Stimulated activated CD4-positive, alpha-beta T cell treated with anti-CD3 and anti-CD28 coated beads, Interleukin-12 subunit alpha, Interleukin-12 subunit beta, amount 100 ng/mL, for 4 hours (primary cell): ENCODE results near the gene LY86.

Experiments
- DNase-seq: peaks from one replicate; pipeline ENCODE4 v3.0.0-alpha.2; 2020

Gene LY86

GRCh38 chr6:6570929-6571671 is 17.4 kb upstream of the LY86 start:
- no peak for DNase-seq

GRCh38 chr6:6575143-6575542 is 13.4 kb upstream of the LY86 start:
- DNase-seq = no peak

- no peak for DNase-seq
Measured at GRCh38 chr6:6577735-6578134, 10.8 kb upstream of the LY86 start.

GRCh38 chr6:6579281-6579680 is 9.2 kb upstream of the LY86 start:
- DNase-seq = no peak

- no peak for DNase-seq
Measured at GRCh38 chr6:6580225-6580856, 8.2 kb upstream of the LY86 start.

GRCh38 chr6:6581054-6581453 is 7.5 kb upstream of the LY86 start:
- no peak for DNase-seq

- DNase-seq = no peak
Measured at GRCh38 chr6:6582131-6582530, 6.4 kb upstream of the LY86 start.

GRCh38 chr6:6583836-6584235 is 4.7 kb upstream of the LY86 start:
- DNase-seq = no peak

- no peak for DNase-seq
Measured at GRCh38 chr6:6584310-6585002, 4.1 kb upstream of the LY86 start.

GRCh38 chr6:6585003-6585311 is 3.6 kb upstream of the LY86 start:
- no peak for DNase-seq

- no peak for DNase-seq
Measured at GRCh38 chr6:6586167-6586566, 2.4 kb upstream of the LY86 start.

GRCh38 chr6:6586671-6587526 is 1.6 kb upstream of the LY86 start:
- DNase-seq = no peak

- no peak for DNase-seq
Measured at GRCh38 chr6:6587696-6588063, 840 bp upstream of the LY86 start.

GRCh38 chr6:6588924-6589709 is 597 bp downstream of the LY86 start:
- no peak for DNase-seq

GRCh38 chr6:6590530-6590929 is 2.0 kb downstream of the LY86 start:
- no peak for DNase-seq

GRCh38 chr6:6591778-6592465 is 3.4 kb downstream of the LY86 start:
- no peak for DNase-seq

GRCh38 chr6:6592826-6593475 is 4.4 kb downstream of the LY86 start:
- DNase-seq = no peak

- DNase-seq = no peak
Measured at GRCh38 chr6:6593867-6594468, 5.4 kb downstream of the LY86 start.

GRCh38 chr6:6595025-6595424 is 6.5 kb downstream of the LY86 start:
- no peak for DNase-seq

GRCh38 chr6:6595952-6596351 is 7.4 kb downstream of the LY86 start:
- no peak for DNase-seq
